ENCODE data around the gene LY6G5B.

The LY6G5B gene

GRCh38 chr6:31642798-31643570, 26.8 kb upstream of the LY6G5B start:
- DNase-seq: no peak

- no peak for DNase-seq
Measured at GRCh38 chr6:31643818-31644454, 25.8 kb upstream of the LY6G5B start.

- DNase-seq: no peak
Measured at GRCh38 chr6:31645325-31645724, 24.5 kb upstream of the LY6G5B start.

GRCh38 chr6:31651602-31652191, 18.1 kb upstream of the LY6G5B start:
- no peak for DNase-seq

- no peak for DNase-seq
Measured at GRCh38 chr6:31652925-31653724, 16.7 kb upstream of the LY6G5B start.

- DNase-seq: no peak
Measured at GRCh38 chr6:31654574-31655348, 15.0 kb upstream of the LY6G5B start.

GRCh38 chr6:31655349-31656237, 14.2 kb upstream of the LY6G5B start, which contains the start of gene APOM:
Gene APOM (plus strand): TSS chr6:31655894. CDS start chr6:31655967, 73 bp downstream.
- DNase-seq: no peak

GRCh38 chr6:31657406-31658157, 12.2 kb upstream of the LY6G5B start:
- no peak for DNase-seq

- DNase-seq: no peak
Measured at GRCh38 chr6:31658158-31658688, 11.6 kb upstream of the LY6G5B start.

- DNase-seq: no peak
Measured at GRCh38 chr6:31658983-31659648, 10.7 kb upstream of the LY6G5B start.

GRCh38 chr6:31659649-31660380, 10.0 kb upstream of the LY6G5B start:
- no peak for DNase-seq

GRCh38 chr6:31660381-31661261, 9.2 kb upstream of the LY6G5B start, which contains the start of gene C6orf47:
Gene C6orf47 (minus strand): TSS chr6:31660778. CDS start chr6:31659947, 831 bp downstream.
- no peak for DNase-seq

- no peak for DNase-seq
Measured at GRCh38 chr6:31661262-31662123, 8.3 kb upstream of the LY6G5B start.

- no peak for DNase-seq
Measured at GRCh38 chr6:31662124-31662723, 7.6 kb upstream of the LY6G5B start.

GRCh38 chr6:31663126-31663960, 6.4 kb upstream of the LY6G5B start:
- DNase-seq: no peak

Measured in NCI-H1436 treated with DMSO at 0.1 percent for 48 hours (cell line).